GM18511 (cell line): ENCODE measurements around the gene PRELP.
"Not testable (repeated sequence)": the region's sequence is repeated elsewhere in the genome, so short reads cannot be mapped to it uniquely, and the experiment has no call there.

Source experiments
- ATAC-seq: cut with Tn5 transposase; IDR thresholded peaks from one replicate; pipeline ENCODE4 v1.9.1; 2021; ENCODE audit warnings: mild to moderate bottlenecking, moderate library complexity; ENCODE audit not compliant: unreplicated experiment

PRELP gene

GRCh38 chr1:203475012-203475981 is at the start of gene PRELP:
Gene PRELP, plus strand, starts transcription at chr1:203475806. Its CDS starts 7,379 bp downstream, at chr1:203483185.
- no peak for ATAC-seq

GRCh38 chr1:203426366-203426765 is 49.2 kb upstream of the PRELP start:
- no peak for ATAC-seq

- ATAC-seq: no peak
Measured at GRCh38 chr1:203426870-203427269, 48.7 kb upstream of the PRELP start.

GRCh38 chr1:203427451-203427850 is 48.2 kb upstream of the PRELP start:
- ATAC-seq: no peak

GRCh38 chr1:203428981-203429599 is 46.5 kb upstream of the PRELP start:
- ATAC-seq: no peak

- ATAC-seq: no peak
Measured at GRCh38 chr1:203435615-203436014, 40.0 kb upstream of the PRELP start.

- no peak for ATAC-seq
Measured at GRCh38 chr1:203437696-203438315, 37.8 kb upstream of the PRELP start.

- ATAC-seq: no peak
Measured at GRCh38 chr1:203439131-203439730, 36.4 kb upstream of the PRELP start.

GRCh38 chr1:203440771-203441170 is 34.8 kb upstream of the PRELP start:
- ATAC-seq: no peak

- no peak for ATAC-seq
Measured at GRCh38 chr1:203441766-203442165, 33.8 kb upstream of the PRELP start.

GRCh38 chr1:203442821-203443220 is 32.8 kb upstream of the PRELP start:
- no peak for ATAC-seq

- no peak for ATAC-seq
Measured at GRCh38 chr1:203443296-203443695, 32.3 kb upstream of the PRELP start.

GRCh38 chr1:203444171-203444576 is 31.4 kb upstream of the PRELP start:
- ATAC-seq: no peak

GRCh38 chr1:203447151-203447550 is 28.5 kb upstream of the PRELP start:
- no peak for ATAC-seq

GRCh38 chr1:203447598-203447997 is 28.0 kb upstream of the PRELP start:
- ATAC-seq: not testable (repeated sequence)

- no peak for ATAC-seq
Measured at GRCh38 chr1:203448521-203449061, 27.0 kb upstream of the PRELP start.

- no peak for ATAC-seq
Measured at GRCh38 chr1:203450001-203450400, 25.6 kb upstream of the PRELP start.

- no peak for ATAC-seq
Measured at GRCh38 chr1:203450479-203451149, 25.0 kb upstream of the PRELP start.

- no peak for ATAC-seq
Measured at GRCh38 chr1:203451836-203452784, 23.5 kb upstream of the PRELP start.
